DND-41 (cell line): ENCODE measurements around the gene RAB8A.
A peak's percentile ranks its signal among the peaks of the same experiment; 100 is the strongest.

ENCODE experiments used
- ATAC-seq: fragments of 200-7000 bp; cut with Tn5 transposase; 3 replicates; pipeline ENCODE4 v1.9.1; 2021; ENCODE audit warnings: low read depth; ENCODE audit not compliant: insufficient read depth
- DNase-seq: peaks from one replicate; pipeline ENCODE4 v3.0.0-alpha.2; 2020
- H2AFZ ChIP-seq: 2 replicates; pipeline ENCODE4 v1.6.0; 2012; ENCODE audit warnings: low read depth, low read length
- H3K27ac ChIP-seq: 2 replicates; pipeline ENCODE4 v1.5.1; 2012; ENCODE audit warnings: low read length, inconsistent platforms
- H3K27me3 ChIP-seq: fragments of 200-600 bp; sonication (generic); 2 replicates; pipeline ENCODE4 v1.6.0; 2012; ENCODE audit warnings: low read length, mild to moderate bottlenecking, inconsistent platforms; ENCODE audit not compliant: insufficient read depth, poor library complexity
- H3K36me3 ChIP-seq: 2 replicates; pipeline ENCODE4 v1.5.1; 2012; ENCODE audit warnings: low read length, inconsistent platforms; ENCODE audit not compliant: insufficient read depth
- H3K4me1 ChIP-seq: 2 replicates; pipeline ENCODE4 v1.5.1; 2012; ENCODE audit warnings: mild to moderate bottlenecking, low read length; ENCODE audit not compliant: insufficient read depth
- H3K4me2 ChIP-seq: 2 replicates; pipeline ENCODE4 v1.6.0; 2012; ENCODE audit warnings: mild to moderate bottlenecking, moderate library complexity, low read length, inconsistent platforms; ENCODE audit not compliant: insufficient read depth
- H3K4me3 ChIP-seq, 2 experiments: fragments of 200-600 bp in 1 of 2; shearing (Covaris generic) in 1 of 2; 2 replicates each; pipeline ENCODE4 v1.5.1; 2012 to 2016; ENCODE audit warnings: inconsistent platforms in 2 of 2, low read length in 2 of 2, mild to moderate bottlenecking in 2 of 2, low read depth in 1 of 2, moderate library complexity in 1 of 2
- H3K79me2 ChIP-seq: 2 replicates; pipeline ENCODE4 v1.6.0; 2012; ENCODE audit warnings: low read length, inconsistent platforms; ENCODE audit not compliant: insufficient read depth
- H3K9ac ChIP-seq: 2 replicates; pipeline ENCODE4 v1.6.0; 2012; ENCODE audit warnings: low read depth, mild to moderate bottlenecking, inconsistent platforms, low read length, moderate library complexity
- H3K9me3 ChIP-seq: 2 replicates; pipeline ENCODE4 v1.5.1; 2012; ENCODE audit warnings: low read length, moderate library complexity, mild to moderate bottlenecking, inconsistent platforms; ENCODE audit not compliant: insufficient read depth, severe bottlenecking
- H4K20me1 ChIP-seq: 2 replicates; pipeline ENCODE4 v1.6.0; 2012; ENCODE audit warnings: low read length; ENCODE audit not compliant: insufficient read depth
- CTCF ChIP-seq: IDR thresholded peaks from 2 replicates; pipeline ENCODE4 v1.5.1; 2012; ENCODE audit warnings: borderline replicate concordance, low read length, moderate library complexity, mild to moderate bottlenecking; ENCODE audit not compliant: poor library complexity, severe bottlenecking; ENCODE audit errors: extremely low read depth
- EZH2 ChIP-seq: IDR thresholded peaks from 3 replicates; pipeline ENCODE4 v1.6.1; 2012; ENCODE audit warnings: borderline replicate concordance, low read depth, mild to moderate bottlenecking, moderate library complexity, low read length, inconsistent platforms; ENCODE audit not compliant: severe bottlenecking

RAB8A gene

GRCh38 chr19:16148443-16149229, 36.9 kb downstream of the RAB8A start:
- no peak overlapping the region for H2AFZ ChIP-seq
- H3K4me1 ChIP-seq, result no peaks in the 10 kb centered on the region
- H3K4me2 ChIP-seq, result no peak overlapping the region
- H3K4me3 ChIP-seq, result no peak overlapping the region
- DNase-seq (no peak), ATAC-seq (no peak)
- H3K9ac ChIP-seq, result no peak overlapping the region
- no peaks in the 10 kb centered on the region for H3K79me2 ChIP-seq
- no peaks in the 10 kb centered on the region for H3K36me3 ChIP-seq
- no peak overlapping the region for H3K27ac ChIP-seq
- no peaks in the 10 kb centered on the region for H3K27me3 ChIP-seq
- no peak for TF ChIP-seq CTCF
- no peak for TF ChIP-seq EZH2
- H3K9me3 ChIP-seq, result no peaks in the 10 kb centered on the region
- no peaks in the 10 kb centered on the region; the same call in 1 of the 2 replicates for H4K20me1 ChIP-seq

GRCh38 chr19:16153582-16154336, 42.1 kb downstream of the RAB8A start:
- no peaks in the 10 kb centered on the region for H3K79me2 ChIP-seq
- no peak overlapping the region for H3K4me2 ChIP-seq
- H3K4me1 ChIP-seq, result no peaks in the 10 kb centered on the region
- no peak overlapping the region for H3K4me3 ChIP-seq
- no peaks in the 10 kb centered on the region for H3K36me3 ChIP-seq
- H3K9me3 ChIP-seq, result no peaks in the 10 kb centered on the region
- no peaks in the 10 kb centered on the region for H3K27me3 ChIP-seq
- no peak overlapping the region for H3K27ac ChIP-seq
- no peak overlapping the region for H2AFZ ChIP-seq
- TF ChIP-seq EZH2 (no peak), CTCF (no peak)
- no peak for ATAC-seq
- no peak overlapping the region for H3K9ac ChIP-seq
- H4K20me1 ChIP-seq, result no peaks in the 10 kb centered on the region; the same call in 1 of the 2 replicates
- DNase-seq, result peak; percentile 27

GRCh38 chr19:16154557-16154956, 42.9 kb downstream of the RAB8A start:
- Histone ChIP-seq H3K4me1 (no peaks in the 10 kb centered on the region), H3K27ac (no peak overlapping the region)

More at GRCh38 chr19:16154557-16154956, 42.9 kb downstream of the RAB8A start:
- no peak overlapping the region for H3K4me2 ChIP-seq
- DNase-seq, result no peak
- H3K9ac ChIP-seq, result no peak overlapping the region
- no peaks in the 10 kb centered on the region for H3K27me3 ChIP-seq
- no peak for TF ChIP-seq CTCF
- no peak for TF ChIP-seq EZH2
- no peaks in the 10 kb centered on the region for H3K36me3 ChIP-seq
- H3K4me3 ChIP-seq, result no peak overlapping the region
- no peak for ATAC-seq
- H3K9me3 ChIP-seq, result no peaks in the 10 kb centered on the region
- no peaks in the 10 kb centered on the region for H3K79me2 ChIP-seq
- no peaks in the 10 kb centered on the region; the same call in 1 of the 2 replicates for H4K20me1 ChIP-seq
- no peak overlapping the region for H2AFZ ChIP-seq
